Uterus (tissue), 2 donors: Measurements from ENCODE around the gene SPAG17.

ENCODE experiments used
- POLR2A ChIP-seq, 2 donors: fragments of 450-650 bp; IDR thresholded peaks; one replicate each; pipeline ENCODE4 v1.6.1; 2016; ENCODE audit warnings: antibody characterized with exemption in 2 of 2, mild to moderate bottlenecking in 1 of 2, moderate library complexity in 1 of 2
- TF ChIP-seq, protein P1 (sequence below), 4 experiments: fragments of 200-600 bp in 2 of 4; fragments of 450-650 bp in 2 of 4; sonication (generic) in 2 of 4; IDR thresholded peaks; one replicate each; pipeline ENCODE4 v1.5.1; 2016 to 2019; ENCODE audit warnings: antibody characterized with exemption in 4 of 4, mild to moderate bottlenecking in 2 of 4, moderate library complexity in 1 of 4

DNA sequence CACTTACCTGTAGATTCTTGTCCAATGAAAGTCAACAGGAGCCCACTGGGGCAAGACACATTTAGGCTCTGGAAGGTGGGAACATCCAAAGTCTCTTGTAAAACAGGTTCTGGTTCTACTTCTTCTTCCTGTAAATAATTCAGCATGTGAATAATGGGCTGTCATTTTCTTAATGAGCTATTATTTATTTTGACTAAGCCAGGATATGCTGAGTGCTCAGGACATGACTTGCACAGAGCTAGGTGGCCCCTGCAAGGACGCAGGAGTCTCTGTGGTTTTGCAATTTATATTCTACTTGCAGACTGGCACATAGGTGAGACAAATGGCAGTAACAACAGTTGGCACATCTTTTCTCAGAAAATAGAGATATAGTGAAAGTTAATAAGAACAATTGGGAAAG is 156.8 kb downstream of the SPAG17 start:
- TF ChIP-seq, protein P1, sequence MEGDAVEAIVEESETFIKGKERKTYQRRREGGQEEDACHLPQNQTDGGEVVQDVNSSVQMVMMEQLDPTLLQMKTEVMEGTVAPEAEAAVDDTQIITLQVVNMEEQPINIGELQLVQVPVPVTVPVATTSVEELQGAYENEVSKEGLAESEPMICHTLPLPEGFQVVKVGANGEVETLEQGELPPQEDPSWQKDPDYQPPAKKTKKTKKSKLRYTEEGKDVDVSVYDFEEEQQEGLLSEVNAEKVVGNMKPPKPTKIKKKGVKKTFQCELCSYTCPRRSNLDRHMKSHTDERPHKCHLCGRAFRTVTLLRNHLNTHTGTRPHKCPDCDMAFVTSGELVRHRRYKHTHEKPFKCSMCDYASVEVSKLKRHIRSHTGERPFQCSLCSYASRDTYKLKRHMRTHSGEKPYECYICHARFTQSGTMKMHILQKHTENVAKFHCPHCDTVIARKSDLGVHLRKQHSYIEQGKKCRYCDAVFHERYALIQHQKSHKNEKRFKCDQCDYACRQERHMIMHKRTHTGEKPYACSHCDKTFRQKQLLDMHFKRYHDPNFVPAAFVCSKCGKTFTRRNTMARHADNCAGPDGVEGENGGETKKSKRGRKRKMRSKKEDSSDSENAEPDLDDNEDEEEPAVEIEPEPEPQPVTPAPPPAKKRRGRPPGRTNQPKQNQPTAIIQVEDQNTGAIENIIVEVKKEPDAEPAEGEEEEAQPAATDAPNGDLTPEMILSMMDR (IDR thresholded peaks at IDR 0.05), result no peak
- TF ChIP-seq POLR2A (IDR thresholded peaks at IDR 0.05), result no peak
